NCI-H526 (cell line): ENCODE measurements around the gene ARHGEF10L.
"Not testable (repeated sequence)": the region's sequence is repeated elsewhere in the genome, so short reads cannot be mapped to it uniquely, and the experiment has no call there.

Source experiments
- DNase-seq, 2 experiments: peaks; one replicate each; lab custom pipeline; 2025; lab: John Stamatoyannopoulos, UW

The ARHGEF10L gene

GRCh38 chr1:17609529-17609928 lies 70.0 kb downstream of the ARHGEF10L start:
- no peak for DNase-seq

DNA sequence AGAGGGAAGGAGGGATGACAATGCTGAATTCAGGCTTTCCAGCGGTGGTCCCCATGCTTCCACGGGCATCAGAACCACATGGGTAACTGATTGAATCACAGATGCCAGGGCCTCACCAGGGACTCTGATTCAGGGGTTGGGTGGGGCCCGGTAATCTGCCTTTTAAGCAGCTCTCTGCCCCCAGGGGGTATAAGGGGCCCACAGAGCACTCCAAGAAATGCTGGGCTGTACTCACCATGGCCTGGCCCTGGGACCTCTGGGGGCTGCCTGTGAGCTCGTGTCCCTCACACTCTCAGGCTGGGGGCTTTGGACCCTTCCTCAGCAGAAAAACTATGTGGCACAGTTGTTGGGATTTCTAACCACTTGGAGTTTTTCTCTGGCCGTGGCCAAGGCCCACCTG lies 70.6 kb downstream of the ARHGEF10L start:
- no peak for DNase-seq

DNA sequence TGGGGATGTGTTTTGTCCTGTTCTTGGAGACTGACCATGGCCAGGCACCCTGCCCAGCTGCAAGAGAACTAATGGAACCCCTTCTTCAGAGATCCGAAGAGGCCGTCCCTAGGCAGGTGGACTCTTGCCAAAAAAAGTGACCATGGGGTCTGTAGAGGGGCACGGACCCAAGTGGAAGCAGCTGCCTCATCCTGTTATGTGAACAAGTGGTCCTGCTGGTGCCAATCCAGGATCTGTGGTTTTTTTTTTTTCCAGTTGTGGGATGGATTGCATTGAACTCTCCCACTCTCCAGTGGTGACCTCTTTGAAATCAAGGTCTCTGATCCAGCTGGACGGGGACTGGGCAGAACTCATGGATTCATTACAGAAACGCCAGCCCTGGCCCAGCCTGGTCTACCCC lies 71.2 kb downstream of the ARHGEF10L start:
- DNase-seq, result no peak

DNA sequence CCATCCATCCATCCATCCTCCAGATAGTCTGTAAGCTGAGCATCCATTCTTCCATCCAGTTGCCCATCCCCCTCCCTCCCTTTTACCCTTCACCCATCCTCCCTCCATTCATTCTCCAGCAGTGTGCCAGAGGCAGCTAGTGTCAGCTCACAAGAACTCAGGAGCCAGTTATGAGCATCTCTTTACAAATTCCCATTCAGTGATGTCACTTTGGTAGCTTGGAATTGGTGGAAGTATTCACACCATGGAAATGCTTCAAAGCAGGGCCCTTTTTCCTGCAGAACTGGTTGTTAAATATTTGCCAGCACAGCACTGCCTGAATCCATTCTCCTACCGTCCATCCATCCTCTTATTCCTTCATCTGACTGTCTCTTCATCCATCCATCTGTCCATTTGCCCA lies 72.5 kb downstream of the ARHGEF10L start:
- DNase-seq, result no peak

DNA sequence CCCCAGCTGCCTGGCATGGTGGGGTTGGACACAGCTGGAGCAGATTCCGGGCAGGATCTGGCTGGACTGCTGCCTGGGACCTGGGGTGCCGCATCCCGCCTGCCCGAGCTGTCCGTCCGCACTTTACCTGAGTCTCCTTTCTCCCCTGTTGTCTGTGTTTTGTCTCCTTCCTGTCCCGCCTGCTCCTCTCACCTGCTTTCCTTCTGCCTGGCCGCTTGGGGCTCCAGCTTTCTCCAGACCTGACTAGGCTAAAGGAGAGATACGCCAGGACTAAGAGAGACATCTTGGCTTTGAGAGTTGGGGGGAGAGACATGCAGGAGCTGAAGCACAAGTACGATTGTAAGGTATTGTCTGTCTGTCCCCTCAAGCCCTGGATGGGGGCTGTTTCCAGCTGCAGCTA lies 73.3 kb downstream of the ARHGEF10L start:
- DNase-seq, result no peak

DNA sequence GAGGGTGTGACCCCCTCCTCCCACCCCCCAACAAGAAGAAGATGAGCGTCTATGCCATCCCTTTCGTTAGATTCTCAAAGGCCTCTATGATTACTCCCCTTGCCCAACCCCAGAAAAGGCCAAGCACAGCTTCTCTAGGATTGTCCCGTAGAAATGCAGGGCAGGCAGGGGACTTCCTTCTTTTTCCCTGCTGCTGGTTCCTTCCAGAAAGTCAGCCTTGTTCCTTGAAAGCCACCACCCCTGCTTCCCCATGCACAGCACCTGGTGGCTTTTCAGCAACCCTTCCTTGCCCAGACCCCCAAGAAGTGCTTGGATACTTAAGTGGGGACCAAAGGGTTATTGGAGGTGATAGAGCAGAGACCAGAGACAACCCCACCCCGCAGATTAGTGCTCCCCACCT lies 75.1 kb downstream of the ARHGEF10L start:
- no peak for DNase-seq

- DNase-seq, result no peak
Measured at GRCh38 chr1:17615157-17615556, 75.7 kb downstream of the ARHGEF10L start.

- DNase-seq, result no peak
Measured at GRCh38 chr1:17615959-17616358, 76.5 kb downstream of the ARHGEF10L start.

DNA sequence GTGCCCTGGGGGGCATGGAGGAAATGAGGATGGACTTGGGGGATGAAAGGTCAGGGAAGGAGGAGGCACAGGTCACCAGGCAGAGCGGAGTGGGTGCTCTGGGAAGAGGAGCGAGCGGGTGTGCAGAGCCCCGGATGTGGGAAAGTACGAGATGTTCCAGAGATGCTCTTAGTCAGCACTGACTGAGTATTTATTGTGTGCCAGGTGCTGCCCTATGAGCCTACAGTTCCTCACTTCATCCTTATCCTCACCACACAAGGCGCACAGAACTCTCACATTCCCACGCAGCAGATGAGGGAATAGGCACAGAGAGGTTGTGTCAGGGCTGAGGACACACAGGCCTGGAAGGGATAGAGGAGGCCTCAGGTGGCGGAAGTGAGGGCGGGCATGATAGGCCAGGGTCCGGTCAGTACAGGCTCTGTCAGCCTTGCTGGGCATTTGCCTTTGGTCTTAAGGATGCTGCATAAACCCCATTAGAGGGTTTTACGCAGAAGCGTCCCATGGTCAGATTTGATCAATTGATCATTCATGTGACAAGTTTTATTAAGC lies 77.3 kb downstream of the ARHGEF10L start:
- DNase-seq, result no peak

GRCh38 chr1:17617787-17618557 lies 78.5 kb downstream of the ARHGEF10L start:
- DNase-seq, result no peak

DNA sequence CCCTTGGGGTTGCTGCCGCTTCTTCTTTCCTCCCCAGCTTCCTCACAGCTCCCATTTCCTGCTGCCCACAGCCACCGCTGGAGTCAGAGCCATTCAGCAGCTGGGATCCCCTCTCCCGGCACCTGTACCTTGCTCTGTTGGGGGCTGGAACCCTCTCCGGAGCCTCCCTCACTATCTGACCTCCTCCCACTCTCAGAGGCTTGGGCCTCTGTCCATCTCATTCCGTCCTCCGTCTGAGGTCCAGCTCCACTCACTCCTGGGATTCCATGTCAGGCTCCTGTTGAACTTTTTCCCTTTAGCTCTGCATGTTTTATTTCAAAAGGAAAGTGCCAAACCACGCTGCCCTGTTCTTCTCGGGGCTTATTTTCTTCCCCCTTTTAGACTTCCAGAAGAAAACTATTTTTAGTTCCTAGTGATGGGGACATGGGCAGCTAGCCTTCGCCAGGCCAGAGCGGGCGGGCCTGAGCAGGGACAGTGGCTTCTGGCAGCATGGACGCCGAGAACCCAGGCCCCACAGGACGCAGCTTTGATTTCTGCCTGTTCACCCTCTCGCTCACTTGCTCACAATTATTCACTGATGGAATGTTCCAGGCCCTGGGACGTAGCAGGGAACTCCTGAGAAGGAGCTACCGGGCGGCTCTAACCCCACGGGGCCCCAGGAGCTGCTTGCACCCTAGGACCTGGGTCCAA lies 79.2 kb downstream of the ARHGEF10L start:
- DNase-seq, result no peak

DNA sequence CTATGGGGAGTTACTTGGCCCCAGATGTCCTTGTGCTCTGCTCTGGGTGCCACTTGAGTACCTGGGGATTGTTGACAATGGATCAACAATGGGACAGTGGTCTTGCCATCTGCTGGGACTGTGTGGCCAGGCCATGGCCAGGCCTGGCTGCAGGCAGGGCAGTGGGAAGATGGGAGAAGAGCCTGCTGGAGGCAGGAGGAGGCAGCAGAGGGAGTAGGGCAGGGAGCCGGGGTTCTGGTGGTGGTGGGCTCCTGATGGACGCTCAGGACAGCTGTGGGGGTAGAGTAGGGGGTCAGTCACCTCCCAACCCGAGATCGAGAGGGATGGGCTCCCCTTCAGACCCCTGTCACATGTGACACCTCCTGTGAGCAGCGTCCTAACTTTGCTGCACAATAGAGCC lies 81.0 kb downstream of the ARHGEF10L start:
- no peak for DNase-seq

GRCh38 chr1:17621691-17622090 lies 82.2 kb downstream of the ARHGEF10L start:
- no peak for DNase-seq

DNA sequence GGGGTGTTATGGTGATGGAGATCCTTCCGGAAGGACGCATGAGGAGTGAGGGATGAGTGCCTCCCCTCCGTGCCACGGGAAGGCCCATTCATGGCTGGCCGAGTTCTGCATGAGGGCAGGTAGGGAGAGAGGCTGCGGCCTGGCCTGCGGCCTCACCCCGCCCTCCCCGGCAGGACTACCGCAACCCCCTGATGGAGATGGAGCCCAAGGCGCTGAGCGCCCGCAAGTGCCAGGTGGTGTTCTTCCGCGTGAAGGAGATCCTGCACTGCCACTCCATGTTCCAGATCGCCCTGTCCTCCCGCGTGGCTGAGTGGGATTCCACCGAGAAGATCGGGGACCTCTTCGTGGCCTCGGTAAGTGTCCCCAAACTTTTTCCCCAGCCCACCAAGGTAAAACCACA lies 83.3 kb downstream of the ARHGEF10L start:
- no peak for DNase-seq

GRCh38 chr1:17624611-17625233 lies 85.2 kb downstream of the ARHGEF10L start:
- no peak for DNase-seq

GRCh38 chr1:17627239-17628052 lies 87.9 kb downstream of the ARHGEF10L start:
- no peak for DNase-seq

DNA sequence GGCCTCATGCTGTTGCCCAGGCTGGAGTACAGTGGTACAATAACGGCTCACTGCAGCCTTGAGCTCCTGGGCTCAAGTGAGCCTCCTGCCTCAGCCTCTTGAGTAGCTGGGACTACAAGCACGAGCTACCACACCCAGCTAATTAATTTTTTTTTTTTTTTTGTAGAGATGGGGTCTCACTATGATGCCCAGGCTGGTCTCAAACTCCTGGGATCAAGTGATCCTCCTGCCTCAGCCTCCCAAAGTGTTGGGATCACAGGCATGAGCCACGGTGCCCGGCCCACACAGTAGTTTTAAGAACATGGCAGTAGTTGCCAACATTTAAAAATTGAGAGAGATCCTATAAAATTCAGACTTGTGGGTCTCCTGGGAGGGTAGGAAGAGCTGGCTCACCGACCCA lies 89.5 kb downstream of the ARHGEF10L start:
- DNase-seq, result not testable (repeated sequence)

- DNase-seq, result no peak
Measured at GRCh38 chr1:17629460-17629859, 90.0 kb downstream of the ARHGEF10L start.

DNA sequence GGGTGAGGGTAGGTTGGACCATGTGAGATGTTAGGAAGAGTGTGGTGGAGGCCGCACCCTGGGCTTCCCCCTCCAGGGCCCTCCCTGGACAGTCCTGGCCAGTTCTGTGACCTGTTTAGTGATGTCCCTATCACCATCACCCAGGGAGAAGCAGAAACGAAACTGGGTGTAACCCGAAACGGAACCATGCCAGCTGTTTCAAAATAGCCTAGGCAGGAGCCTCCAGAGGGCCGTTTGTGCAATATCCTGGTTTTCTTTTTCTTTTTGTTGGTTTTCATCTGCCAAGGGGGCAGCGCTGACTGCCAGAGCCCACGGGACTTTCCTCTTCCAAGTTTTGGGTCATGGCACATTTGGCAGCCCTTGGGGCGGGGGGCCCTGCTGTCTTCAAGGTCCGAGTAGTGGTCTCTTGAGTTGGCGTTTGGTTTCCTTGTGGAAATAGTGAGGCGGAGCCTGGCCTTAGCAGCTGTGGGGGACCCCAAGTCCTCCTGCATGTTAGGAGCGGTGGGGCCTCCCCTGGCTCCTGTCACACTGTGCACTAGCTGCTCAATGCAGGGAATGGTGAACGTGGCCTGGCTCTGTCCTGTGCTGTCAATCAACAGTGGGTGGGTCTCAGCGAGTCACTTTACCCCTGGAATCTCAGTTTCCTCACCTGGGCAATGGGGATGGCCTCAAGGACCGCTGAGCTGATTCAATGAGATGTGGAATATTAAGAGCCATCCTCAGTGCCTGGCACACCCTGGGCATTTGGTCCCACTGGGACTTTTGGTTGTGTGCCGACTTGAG lies 90.7 kb downstream of the ARHGEF10L start:
- no peak for DNase-seq

GRCh38 chr1:17630986-17631385 lies 91.5 kb downstream of the ARHGEF10L start:
- DNase-seq, result no peak

DNA sequence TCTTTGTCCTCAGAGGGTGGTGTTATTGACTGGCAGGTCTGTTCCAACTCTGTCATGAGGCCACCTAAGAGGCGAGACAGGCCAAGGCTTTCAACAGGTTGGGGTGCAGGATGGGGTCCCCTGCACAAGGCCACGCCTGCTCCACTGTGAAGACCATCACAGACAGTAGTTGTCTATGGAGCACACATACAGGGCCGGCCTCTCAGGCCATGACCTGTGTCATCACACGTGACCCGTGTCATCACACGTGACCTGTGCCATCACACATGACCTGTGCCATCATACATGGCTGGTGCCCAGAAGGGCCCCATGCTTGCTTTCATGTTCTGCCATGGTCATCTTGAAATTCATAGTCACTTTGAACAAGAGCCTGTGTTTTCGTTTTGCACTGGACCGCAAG lies 91.9 kb downstream of the ARHGEF10L start:
- DNase-seq, result no peak
